H9 (cell line): Measurements from ENCODE around the gene MRRF. TPM values are rescaled to one million over a fixed set of nuclear protein-coding genes. Genes with fewer than 3 reads are reported as not detected.

ENCODE experiments used
- DNase-seq: peaks from one replicate; pipeline ENCODE4 v3.0.0-alpha.2; 2017
- H2AFZ ChIP-seq: one replicate; pipeline ENCODE4 v1.6.1; 2013; ENCODE audit warnings: mild to moderate bottlenecking, low read length, control low read depth, moderate library complexity
- H2AK5ac ChIP-seq: 2 replicates; pipeline ENCODE4 v1.6.1; 2013; ENCODE audit warnings: low read length, control low read depth, mixed read lengths; ENCODE audit not compliant: insufficient read length
- H2BK120ac ChIP-seq: one replicate; pipeline ENCODE4 v1.6.1; 2013; ENCODE audit warnings: low read depth, mild to moderate bottlenecking, low read length, control low read depth, inconsistent platforms; ENCODE audit not compliant: poor library complexity, severe bottlenecking
- H2BK12ac ChIP-seq: 2 replicates; pipeline ENCODE4 v1.6.1; 2013; ENCODE audit warnings: low read length, control low read depth, mixed read lengths, low read depth; ENCODE audit not compliant: insufficient read length
- H2BK15ac ChIP-seq: 2 replicates; pipeline ENCODE4 v1.6.1; 2013; ENCODE audit warnings: low read depth, low read length, control low read depth
- H2BK20ac ChIP-seq: one replicate; pipeline ENCODE4 v1.6.1; 2013; ENCODE audit warnings: low read depth, mild to moderate bottlenecking, low read length, control low read depth, inconsistent platforms; ENCODE audit not compliant: poor library complexity, severe bottlenecking
- H2BK5ac ChIP-seq: 2 replicates; pipeline ENCODE4 v1.6.1; 2013; ENCODE audit warnings: low read length, control low read depth, mixed read lengths; ENCODE audit not compliant: insufficient read length
- H3K14ac ChIP-seq: 2 replicates; pipeline ENCODE4 v1.6.1; 2013; ENCODE audit warnings: low read length, control low read depth; ENCODE audit not compliant: insufficient read depth
- H3K18ac ChIP-seq: 2 replicates; pipeline ENCODE4 v1.6.1; 2013; ENCODE audit warnings: low read depth, mild to moderate bottlenecking, mixed read lengths, low read length, control low read depth; ENCODE audit not compliant: insufficient read length
- H3K23ac ChIP-seq: 2 replicates; pipeline ENCODE4 v1.6.1; 2013; ENCODE audit warnings: low read length, control low read depth, mixed read lengths, low read depth; ENCODE audit not compliant: insufficient read length
- H3K23me2 ChIP-seq: 2 replicates; pipeline ENCODE4 v1.6.1; 2013; ENCODE audit warnings: low read depth, mild to moderate bottlenecking, mixed read lengths, low read length, control low read depth; ENCODE audit not compliant: insufficient read length, poor library complexity, severe bottlenecking
- H3K27ac ChIP-seq: 2 replicates; pipeline ENCODE4 v1.5.1; 2013; ENCODE audit warnings: low read length, control low read depth, mixed read lengths, low read depth; ENCODE audit not compliant: insufficient read length
- H3K27me3 ChIP-seq: 2 replicates; pipeline ENCODE4 v1.6.1; 2013; ENCODE audit warnings: low read length, control low read depth, inconsistent platforms; ENCODE audit not compliant: insufficient read depth
- H3K4ac ChIP-seq: 2 replicates; pipeline ENCODE4 v1.6.1; 2013; ENCODE audit warnings: low read depth, mild to moderate bottlenecking, control low read depth, inconsistent platforms, low read length, moderate library complexity
- H3K4me1 ChIP-seq: 2 replicates; pipeline ENCODE4 v1.6.1; 2013; ENCODE audit warnings: low read length, control low read depth, inconsistent platforms; ENCODE audit not compliant: insufficient read depth
- H3K4me2 ChIP-seq: 2 replicates; pipeline ENCODE4 v1.6.1; 2013; ENCODE audit warnings: low read length, control low read depth, mixed read lengths; ENCODE audit not compliant: insufficient read length, insufficient read depth
- H3K56ac ChIP-seq: 2 replicates; pipeline ENCODE4 v1.6.1; 2013; ENCODE audit warnings: low read depth, mild to moderate bottlenecking, mixed read lengths, low read length, control low read depth; ENCODE audit not compliant: insufficient read length
- H3K79me1 ChIP-seq: 2 replicates; pipeline ENCODE4 v1.6.1; 2013; ENCODE audit warnings: low read depth, mild to moderate bottlenecking, moderate library complexity, low read length, control low read depth, inconsistent platforms; ENCODE audit not compliant: insufficient read depth, poor library complexity, severe bottlenecking
- H3K79me2 ChIP-seq: 2 replicates; pipeline ENCODE4 v1.6.1; 2013; ENCODE audit warnings: low read length, control low read depth, inconsistent platforms; ENCODE audit not compliant: insufficient read depth
- H3K9ac ChIP-seq: 2 replicates; pipeline ENCODE4 v1.6.1; 2013; ENCODE audit warnings: low read length, control low read depth, mixed read lengths; ENCODE audit not compliant: insufficient read length; ENCODE audit errors: extremely low read depth
- H3K9me3 ChIP-seq: one replicate; pipeline ENCODE4 v1.6.1; 2013; ENCODE audit warnings: low read depth, low read length, inconsistent platforms; ENCODE audit not compliant: control insufficient read depth
- H3T11ph ChIP-seq: one replicate; pipeline ENCODE4 v1.6.1; 2013; ENCODE audit warnings: mild to moderate bottlenecking, low read length, control low read depth, inconsistent platforms
- H4K20me1 ChIP-seq: one replicate; pipeline ENCODE4 v1.6.1; 2013; ENCODE audit not compliant: control insufficient read depth, insufficient read length, insufficient read depth
- H4K5ac ChIP-seq: 2 replicates; pipeline ENCODE4 v1.6.1; 2013; ENCODE audit warnings: low read depth, mild to moderate bottlenecking, mixed read lengths, low read length, control low read depth; ENCODE audit not compliant: insufficient read length
- H4K8ac ChIP-seq: replicated peaks from 2 replicates; pipeline ENCODE4 v1.6.1; 2013; ENCODE audit warnings: low read length, control low read depth, mixed read lengths, low read depth; ENCODE audit not compliant: insufficient read length
- H4K91ac ChIP-seq: 2 replicates; pipeline ENCODE4 v1.6.1; 2013; ENCODE audit warnings: low read depth, mild to moderate bottlenecking, moderate library complexity, mixed read lengths, low read length, control low read depth; ENCODE audit not compliant: insufficient read length
- H3K27ac Mint-ChIP-seq, 3 experiments: 2 replicates in 2 of 3; 3 replicates in 1 of 3; pipeline ENCODE4 v1.8.0; 2020 to 2021; ENCODE audit warnings: mixed read lengths in 3 of 3, mild to moderate bottlenecking in 1 of 3, moderate library complexity in 1 of 3
- H3K27me3 Mint-ChIP-seq: 2 replicates; pipeline ENCODE4 v1.8.0; 2021; ENCODE audit warnings: low read depth, mild to moderate bottlenecking, moderate library complexity, mixed read lengths
- H3K36me3 Mint-ChIP-seq, 3 experiments: 2 replicates in 2 of 3; 3 replicates in 1 of 3; pipeline ENCODE4 v1.8.0; 2020 to 2021; ENCODE audit warnings: low read depth in 3 of 3, mixed read lengths in 3 of 3; ENCODE audit not compliant: insufficient read depth in 1 of 3
- H3K4me1 Mint-ChIP-seq, 2 experiments: 2 replicates each; pipeline ENCODE4 v1.8.0; 2020; ENCODE audit warnings: mixed read lengths in 2 of 2
- H3K4me3 Mint-ChIP-seq, 2 experiments: 2 replicates in 1 of 2; 3 replicates in 1 of 2; pipeline ENCODE4 v1.8.0; 2020 to 2021; ENCODE audit warnings: mild to moderate bottlenecking in 2 of 2, mixed read lengths in 2 of 2, moderate library complexity in 1 of 2
- H3K9me3 Mint-ChIP-seq, 2 experiments: 2 replicates in 1 of 2; 3 replicates in 1 of 2; pipeline ENCODE4 v1.8.0; 2020; ENCODE audit warnings: mild to moderate bottlenecking in 2 of 2, mixed read lengths in 2 of 2, moderate library complexity in 1 of 2
- CTCF ChIP-seq: fragments of 200-600 bp; sonication (generic); conservative IDR thresholded peaks from 3 replicates; pipeline ENCODE4 v1.8.0; 2021; ENCODE audit warnings: antibody characterized with exemption, mild to moderate bottlenecking
- WGBS: extraction: QIAGEN DNeasy Blood & Tissue Kit; methylation state at CpG from one replicate; pipeline ENCODE4 v1.1.7; 2013; ENCODE audit warnings: missing lambda C conversion rate, low lambda C conversion rate, mixed read lengths; ENCODE audit not compliant: insufficient read length; ENCODE audit errors: extremely low coverage; 5-methylcytosine and 5-hydroxymethylcytosine counted together
- total RNA-seq: library from RNA; stranded (reverse); gene quantifications from 2 replicates; pipeline ENCODE4 v1.2.1, GENCODE V29; 2021

Gene MRRF
- total RNA-seq, 1 experiment from 2014 or later = 33.7 TPM

GRCh38 chr9:122248448-122248865 lies 16.2 kb upstream of the MRRF start:
- Histone ChIP-seq H3K4ac (no peak overlapping the region), H4K91ac (no peak overlapping the region), H3K56ac (no peak overlapping the region), H3K79me1 (peaks cover 5% of the 10 kb centered on the region), H2BK12ac (no peak overlapping the region), H3K27ac (no peak overlapping the region), H3K14ac (no peak overlapping the region), H2BK20ac (no peak overlapping the region), H2BK5ac (no peak overlapping the region), H3K18ac (no peak overlapping the region), H3K9me3 (no peaks in the 10 kb centered on the region), H2BK15ac (no peak overlapping the region), H4K20me1 (no peaks in the 10 kb centered on the region), H3K4me2 (no peak overlapping the region), H4K8ac (no peak overlapping the region), H3K23ac (no peak overlapping the region), H2AFZ (no peak overlapping the region), H4K5ac (no peak overlapping the region), H3K9ac (no peak overlapping the region), H2BK120ac (no peak overlapping the region), H3T11ph (no peak overlapping the region), H3K4me1 (peaks cover 7% of the 10 kb centered on the region), H2AK5ac (no peak overlapping the region), H3K79me2 (no peaks in the 10 kb centered on the region), H3K23me2 (no peaks in the 10 kb centered on the region), H3K27me3 (no peaks in the 10 kb centered on the region)
- TF ChIP-seq CTCF = no peak
- Mint-ChIP-seq H3K36me3 (peaks cover 7 to 52% (median 44%) of the 10 kb centered on the region in 3 experiments; a peak in 6 of 7 replicates), H3K27ac (0 out of 7 replicates have a peak overlapping the region, but pooled peaks of 1 of the 3 experiments have one; percentile 29), H3K9me3 (no peaks in the 10 kb centered on the region), H3K4me1 (peaks cover 13 to 14% of the 10 kb centered on the region in 2 experiments), H3K4me3 (no peak overlapping the region), H3K27me3 (no peaks in the 10 kb centered on the region)
- no peak for DNase-seq
- no CpG with 5 or more reads among the region's 5 CpGs for WGBS
